Immature natural killer cell (primary cell): ENCODE results near the gene C5AR2. TPM values are rescaled to one million over a fixed set of nuclear protein-coding genes. Genes with fewer than 3 reads are reported as not detected.
A peak's percentile ranks its signal among the peaks of the same experiment; 100 is the strongest.
"Not testable (repeated sequence)": the region's sequence is repeated elsewhere in the genome, so short reads cannot be mapped to it uniquely, and the experiment has no call there.

ENCODE experiments used
- DNase-seq, 3 donors: peaks; one replicate each; pipeline ENCODE4 v3.0.0; 2022; ENCODE audit warnings: mixed read lengths in 1 of 3
- H3K27ac Mint-ChIP-seq, 6 donors: one replicate each; pipeline ENCODE4 v1.8.0; 2020; ENCODE audit warnings: mixed read lengths in 6 of 6, mild to moderate bottlenecking in 5 of 6, inconsistent platforms in 4 of 6, moderate library complexity in 3 of 6
- H3K27me3 Mint-ChIP-seq, 3 donors: one replicate each; pipeline ENCODE4 v1.8.0; 2020 to 2021; ENCODE audit warnings: low read depth in 3 of 3, mild to moderate bottlenecking in 3 of 3, mixed read lengths in 3 of 3, moderate library complexity in 3 of 3, inconsistent platforms in 1 of 3
- H3K36me3 Mint-ChIP-seq, 3 donors: one replicate each; pipeline ENCODE4 v1.8.0; 2020; ENCODE audit warnings: mixed read lengths in 3 of 3, inconsistent platforms in 2 of 3, mild to moderate bottlenecking in 2 of 3
- H3K4me1 Mint-ChIP-seq, 2 donors: one replicate each; pipeline ENCODE4 v1.8.0; 2020; ENCODE audit warnings: inconsistent platforms in 2 of 2, mild to moderate bottlenecking in 2 of 2, mixed read lengths in 2 of 2, moderate library complexity in 1 of 2
- H3K4me3 Mint-ChIP-seq, 5 donors: one replicate each; pipeline ENCODE4 v1.8.0; 2020; ENCODE audit warnings: mild to moderate bottlenecking in 5 of 5, mixed read lengths in 5 of 5, inconsistent platforms in 3 of 5, moderate library complexity in 3 of 5
- H3K9me3 Mint-ChIP-seq, 6 donors: one replicate each; pipeline ENCODE4 v1.8.0; 2020; ENCODE audit warnings: mild to moderate bottlenecking in 6 of 6, mixed read lengths in 6 of 6, inconsistent platforms in 4 of 6, moderate library complexity in 3 of 6
- polyA plus RNA-seq, 3 donors: library from polyadenylated mRNA; unstranded; fragments of 300-500 nt; fragmentation: Illumina TruSeq; gene quantifications; one replicate each; pipeline ENCODE4 v1.2.3, GENCODE V29; 2021

The C5AR2 gene
- polyA plus RNA-seq = under 1 TPM in 2 of 3 donors, not detected in 1; 0.18 to 0.29 TPM

- H3K27me3 Mint-ChIP-seq = peaks cover 3 to 7% (median 4%) of the 10 kb centered on the region in 3 donors
- DNase-seq = no peak
- H3K36me3 Mint-ChIP-seq = no peaks in the 10 kb centered on the region
- H3K4me1 Mint-ChIP-seq = peaks cover 22% of the 10 kb centered on the region in 2 donors
- no peak within 1 kb of the TSS for H3K4me3 Mint-ChIP-seq
- H3K9me3 Mint-ChIP-seq = peaks cover 0 to 5% (median under 1%) of the 10 kb centered on the region in 6 donors
- peak within 1 kb of the TSS in 2 of 6 donors; percentile 29 to 87 for H3K27ac Mint-ChIP-seq
Measured at GRCh38 chr19:47331931-47332547, at the start of gene C5AR2. TSS of gene C5AR2 (plus strand) at chr19:47332175. CDS start at chr19:47340800, 8,625 bp downstream.

GRCh38 chr19:47283405-47284059, 48.4 kb upstream of the C5AR2 start:
- Mint-ChIP-seq H3K4me3 (no peak overlapping the region), H3K27ac (no peak overlapping the region), H3K4me1 (peaks cover 0 to 2% of the 10 kb centered on the region in 2 donors), H3K36me3 (no peaks in the 10 kb centered on the region), H3K27me3 (peaks cover 0 to 3% (median 3%) of the 10 kb centered on the region in 3 donors), H3K9me3 (no peaks in the 10 kb centered on the region)
- no peak for DNase-seq

- no peaks in the 10 kb centered on the region for H3K9me3 Mint-ChIP-seq
- peaks cover 0 to 2% of the 10 kb centered on the region in 2 donors for H3K4me1 Mint-ChIP-seq
- no peaks in the 10 kb centered on the region for H3K36me3 Mint-ChIP-seq
- no peak overlapping the region for H3K27ac Mint-ChIP-seq
- H3K27me3 Mint-ChIP-seq = peaks cover 0 to 3% (median 2%) of the 10 kb centered on the region in 3 donors
- DNase-seq = peak; percentile 51 to 62 (median 57)
- no peak overlapping the region for H3K4me3 Mint-ChIP-seq
Measured at GRCh38 chr19:47284324-47284899, 47.6 kb upstream of the C5AR2 start.

- no peak overlapping the region for H3K27ac Mint-ChIP-seq
- no peak overlapping the region for H3K4me3 Mint-ChIP-seq
- peaks cover 4 to 6% (median 4%) of the 10 kb centered on the region in 3 donors for H3K36me3 Mint-ChIP-seq
- peak; percentile 77 to 81 (median 77) for DNase-seq
- H3K27me3 Mint-ChIP-seq = peaks cover 2 to 9% (median 8%) of the 10 kb centered on the region in 3 donors
- H3K4me1 Mint-ChIP-seq = peaks cover 12 to 13% of the 10 kb centered on the region in 2 donors
- H3K9me3 Mint-ChIP-seq = no peaks in the 10 kb centered on the region
Measured at GRCh38 chr19:47296036-47296435, 35.9 kb upstream of the C5AR2 start.

GRCh38 chr19:47300867-47301266, 31.1 kb upstream of the C5AR2 start:
- not testable (repeated sequence) for H3K27ac Mint-ChIP-seq, H3K9me3 Mint-ChIP-seq, H3K36me3 Mint-ChIP-seq, H3K4me3 Mint-ChIP-seq, DNase-seq
- peaks cover 6 to 18% (median 13%) of the 10 kb centered on the region in 3 donors for H3K27me3 Mint-ChIP-seq
- peaks cover 24 to 25% of the 10 kb centered on the region in 2 donors for H3K4me1 Mint-ChIP-seq

- peaks cover 22 to 25% of the 10 kb centered on the region in 2 donors for H3K4me1 Mint-ChIP-seq
- H3K9me3 Mint-ChIP-seq = no peaks in the 10 kb centered on the region
- peaks cover 9 to 18% (median 9%) of the 10 kb centered on the region in 3 donors for H3K27me3 Mint-ChIP-seq
- no peak overlapping the region for H3K4me3 Mint-ChIP-seq
- peaks cover 0 to 4% (median 0%) of the 10 kb centered on the region in 3 donors for H3K36me3 Mint-ChIP-seq
- no peak overlapping the region for H3K27ac Mint-ChIP-seq
- DNase-seq = no peak
Measured at GRCh38 chr19:47302249-47302648, 29.7 kb upstream of the C5AR2 start.

- Mint-ChIP-seq H3K27ac (no peak overlapping the region), H3K9me3 (no peaks in the 10 kb centered on the region)
Measured at GRCh38 chr19:47303966-47304365, 28.0 kb upstream of the C5AR2 start.

GRCh38 chr19:47305309-47305751, 26.6 kb upstream of the C5AR2 start:
- DNase-seq = peak; percentile 41 to 48 (median 47)
- H3K27ac Mint-ChIP-seq = no peak overlapping the region
- H3K4me1 Mint-ChIP-seq = peaks cover 15 to 17% of the 10 kb centered on the region in 2 donors
- H3K36me3 Mint-ChIP-seq = peaks cover 0 to 4% (median 0%) of the 10 kb centered on the region in 3 donors
- H3K9me3 Mint-ChIP-seq = no peaks in the 10 kb centered on the region
- peaks cover 9 to 15% (median 12%) of the 10 kb centered on the region in 3 donors for H3K27me3 Mint-ChIP-seq
- H3K4me3 Mint-ChIP-seq = peak overlapping the region in 1 of 5 donors; percentile 30

More at GRCh38 chr19:47303966-47304365, 28.0 kb upstream of the C5AR2 start:
- Mint-ChIP-seq H3K36me3 (peaks cover 0 to 4% (median 0%) of the 10 kb centered on the region in 3 donors), H3K4me3 (peak overlapping the region in 1 of 5 donors; percentile 38), H3K4me1 (peaks cover 22 to 25% of the 10 kb centered on the region in 2 donors), H3K27me3 (peaks cover 9 to 19% (median 12%) of the 10 kb centered on the region in 3 donors)
- DNase-seq = no peak

GRCh38 chr19:47306303-47306702, 25.7 kb upstream of the C5AR2 start:
- no peak overlapping the region for H3K27ac Mint-ChIP-seq
- no peak for DNase-seq
- peaks cover 11 to 12% of the 10 kb centered on the region in 2 donors for H3K4me1 Mint-ChIP-seq
- peaks cover 0 to 4% (median 0%) of the 10 kb centered on the region in 3 donors for H3K36me3 Mint-ChIP-seq
- H3K9me3 Mint-ChIP-seq = no peaks in the 10 kb centered on the region
- no peak overlapping the region for H3K4me3 Mint-ChIP-seq
- peaks cover 10 to 15% (median 14%) of the 10 kb centered on the region in 3 donors for H3K27me3 Mint-ChIP-seq

GRCh38 chr19:47309038-47309437, 22.9 kb upstream of the C5AR2 start:
- Mint-ChIP-seq H3K27ac (no peak overlapping the region), H3K4me3 (no peak overlapping the region), H3K4me1 (peaks cover 7 to 9% of the 10 kb centered on the region in 2 donors), H3K9me3 (peaks cover 0 to 1% (median 0%) of the 10 kb centered on the region in 6 donors), H3K36me3 (peaks cover 0 to 4% (median 0%) of the 10 kb centered on the region in 3 donors), H3K27me3 (peaks cover 9 to 17% (median 14%) of the 10 kb centered on the region in 3 donors)
- DNase-seq = no peak

- no peak for DNase-seq
- H3K36me3 Mint-ChIP-seq = peaks cover 0 to 4% (median 0%) of the 10 kb centered on the region in 3 donors
- peaks cover 0 to 1% (median 0%) of the 10 kb centered on the region in 6 donors for H3K9me3 Mint-ChIP-seq
- no peak within 1 kb of the TSS for H3K27ac Mint-ChIP-seq
- H3K4me1 Mint-ChIP-seq = peaks cover 6% of the 10 kb centered on the region in 2 donors
- H3K4me3 Mint-ChIP-seq = no peak within 1 kb of the TSS
- peaks cover 9 to 17% (median 14%) of the 10 kb centered on the region in 3 donors for H3K27me3 Mint-ChIP-seq
Measured at GRCh38 chr19:47309608-47310007, 22.4 kb upstream of the C5AR2 start, which contains the start of gene C5AR1. TSS of gene C5AR1 (plus strand) at chr19:47309861. CDS start at chr19:47309896, 35 bp downstream.

- peaks cover 0 to 4% (median 0%) of the 10 kb centered on the region in 3 donors for H3K36me3 Mint-ChIP-seq
- H3K27ac Mint-ChIP-seq = no peak overlapping the region
- peaks cover 9 to 17% (median 11%) of the 10 kb centered on the region in 3 donors for H3K27me3 Mint-ChIP-seq
- H3K9me3 Mint-ChIP-seq = peaks cover 0 to 1% (median 0%) of the 10 kb centered on the region in 6 donors
- no peak overlapping the region for H3K4me3 Mint-ChIP-seq
- no peak for DNase-seq
- peaks cover 2% of the 10 kb centered on the region in 2 donors for H3K4me1 Mint-ChIP-seq
Measured at GRCh38 chr19:47310323-47310722, 21.7 kb upstream of the C5AR2 start.

GRCh38 chr19:47310819-47311218, 21.2 kb upstream of the C5AR2 start:
- no peak overlapping the region for H3K27ac Mint-ChIP-seq
- peaks cover 0 to 1% (median 0%) of the 10 kb centered on the region in 6 donors for H3K9me3 Mint-ChIP-seq
- peaks cover 0 to 4% (median 0%) of the 10 kb centered on the region in 3 donors for H3K36me3 Mint-ChIP-seq
- no peak for DNase-seq
- H3K4me3 Mint-ChIP-seq = no peak overlapping the region
- no peaks in the 10 kb centered on the region for H3K4me1 Mint-ChIP-seq
- H3K27me3 Mint-ChIP-seq = peaks cover 8 to 15% (median 9%) of the 10 kb centered on the region in 3 donors
